SKM-1 (cell line): ENCODE measurements around the gene CD3D.

Source experiments
- DNase-seq: peaks from one replicate; lab custom pipeline; 2025; ENCODE audit not compliant: unreplicated experiment; lab: John Stamatoyannopoulos, UW

The CD3D gene

GRCh38 chr11:118342503-118343161 lies at the start of gene CD3D:
TSS of gene CD3D (minus strand) at chr11:118342705. CDS start at chr11:118342607, 98 bp downstream.
- no peak for DNase-seq

- DNase-seq, result no peak
Observed at GRCh38 chr11:118383657-118384056, 41.2 kb upstream of the CD3D start.

GRCh38 chr11:118382954-118383353 lies 40.4 kb upstream of the CD3D start:
- DNase-seq, result no peak

- DNase-seq, result no peak
Observed at GRCh38 chr11:118380571-118380970, 38.1 kb upstream of the CD3D start.

- no peak for DNase-seq
Observed at GRCh38 chr11:118379497-118379896, 37.0 kb upstream of the CD3D start.

- no peak for DNase-seq
Observed at GRCh38 chr11:118375978-118376377, 33.5 kb upstream of the CD3D start.

GRCh38 chr11:118374729-118375128 lies 32.2 kb upstream of the CD3D start:
- DNase-seq, result no peak

- no peak for DNase-seq
Observed at GRCh38 chr11:118373871-118374270, 31.4 kb upstream of the CD3D start.

GRCh38 chr11:118373263-118373662 lies 30.8 kb upstream of the CD3D start:
- no peak for DNase-seq

GRCh38 chr11:118370774-118371173 lies 28.3 kb upstream of the CD3D start:
- no peak for DNase-seq

GRCh38 chr11:118366287-118366686 lies 23.8 kb upstream of the CD3D start:
- no peak for DNase-seq

- no peak for DNase-seq
Observed at GRCh38 chr11:118364956-118365615, 22.6 kb upstream of the CD3D start.

- DNase-seq, result peak; percentile 95
Observed at GRCh38 chr11:118359295-118359958, 16.9 kb upstream of the CD3D start, which contains the start of gene UBE4A. TSS of gene UBE4A (plus strand) at chr11:118359600. CDS start at chr11:118365081, 5,481 bp downstream.

- no peak for DNase-seq
Observed at GRCh38 chr11:118358071-118358470, 15.6 kb upstream of the CD3D start.

GRCh38 chr11:118353084-118353710 lies 10.7 kb upstream of the CD3D start:
- DNase-seq, result no peak

- DNase-seq, result no peak
Observed at GRCh38 chr11:118349475-118349874, 7.0 kb upstream of the CD3D start.

- DNase-seq, result no peak
Observed at GRCh38 chr11:118343981-118344515, 1.5 kb upstream of the CD3D start, which contains the start of gene CD3G. TSS of gene CD3G (plus strand) at chr11:118344344. CDS start at chr11:118344424, 80 bp downstream.

- no peak for DNase-seq
Observed at GRCh38 chr11:118343248-118343647, 743 bp upstream of the CD3D start.

- DNase-seq, result no peak
Observed at GRCh38 chr11:118341815-118342489, 553 bp downstream of the CD3D start.

- no peak for DNase-seq
Observed at GRCh38 chr11:118341261-118341660, 1.2 kb downstream of the CD3D start.

- no peak for DNase-seq
Observed at GRCh38 chr11:118340449-118340848, 2.1 kb downstream of the CD3D start.
